ENCODE data around the gene TFB2M.
"Not testable (repeated sequence)": the region's sequence is repeated elsewhere in the genome, so short reads cannot be mapped to it uniquely, and the experiment has no call there.

The TFB2M gene

GRCh38 chr1:246583056-246583440, 17.0 kb upstream of the TFB2M start:
- DNase-seq (ENCODE audit: low read depth): no peak

GRCh38 chr1:246582301-246583055, 16.4 kb upstream of the TFB2M start:
- no peak for DNase-seq (ENCODE audit: low read depth)

- DNase-seq (ENCODE audit: low read depth): no peak
These were observed 14.7 kb upstream of the TFB2M start for GRCh38 chr1:246580497-246581370.

GRCh38 chr1:246579818-246580217, 13.8 kb upstream of the TFB2M start:
- DNase-seq (ENCODE audit: low read depth): no peak

GRCh38 chr1:246577720-246578106, 11.7 kb upstream of the TFB2M start:
- DNase-seq (ENCODE audit: low read depth): no peak

- no peak for DNase-seq (ENCODE audit: low read depth)
These were observed 11.1 kb upstream of the TFB2M start for GRCh38 chr1:246577082-246577719.

GRCh38 chr1:246576709-246577032, 10.6 kb upstream of the TFB2M start:
- no peak for DNase-seq (ENCODE audit: low read depth)

GRCh38 chr1:246573491-246573890, 7.4 kb upstream of the TFB2M start:
- DNase-seq (ENCODE audit: low read depth): no peak

- no peak for DNase-seq (ENCODE audit: low read depth)
These were observed 6.7 kb upstream of the TFB2M start for GRCh38 chr1:246572785-246573184.

GRCh38 chr1:246571953-246572352, 5.9 kb upstream of the TFB2M start:
- no peak for DNase-seq (ENCODE audit: low read depth)

- DNase-seq (ENCODE audit: low read depth): not testable (repeated sequence)
These were observed 5.2 kb upstream of the TFB2M start for GRCh38 chr1:246571309-246571708.

GRCh38 chr1:246569248-246570238, 3.5 kb upstream of the TFB2M start:
- peak; percentile 82 for DNase-seq (ENCODE audit: low read depth)

GRCh38 chr1:246567646-246568235, 1.7 kb upstream of the TFB2M start:
- no peak for DNase-seq (ENCODE audit: low read depth)

- peak; percentile 91 for DNase-seq (ENCODE audit: low read depth)
These were observed 968 bp upstream of the TFB2M start for GRCh38 chr1:246566813-246567645.

- DNase-seq (ENCODE audit: low read depth): peak; percentile 62
These were observed 322 bp downstream of the TFB2M start for GRCh38 chr1:246565751-246566127.

GRCh38 chr1:246564839-246565750, 966 bp downstream of the TFB2M start:
- DNase-seq (ENCODE audit: low read depth): peak; percentile 34

GRCh38 chr1:246560833-246561232, 5.2 kb downstream of the TFB2M start:
- peak; percentile 37 for DNase-seq (ENCODE audit: low read depth)

GRCh38 chr1:246559310-246559709, 6.8 kb downstream of the TFB2M start:
- DNase-seq (ENCODE audit: low read depth): no peak

- DNase-seq (ENCODE audit: low read depth): no peak
These were observed 8.0 kb downstream of the TFB2M start for GRCh38 chr1:246558041-246558440.

All from ELR (cell line).